Keratinocyte (primary cell): Measurements from ENCODE around the gene TWF2. TPM values are rescaled to one million over a fixed set of nuclear protein-coding genes. Genes with fewer than 3 reads are reported as not detected.

Experiments
- DNase-seq: peaks from one replicate; pipeline ENCODE4 v3.0.0-alpha.2; 2011; ENCODE audit warnings: low read depth, missing footprints, low spot score
- FAIRE-seq: peaks from 2 replicates; lab custom pipeline; 2011; peaks lifted over from hg19 to GRCh38; lab: Jason Lieb, UNC
- H2AFZ ChIP-seq: 2 replicates; pipeline ENCODE4 v1.6.0; 2012; ENCODE audit warnings: low read length, control low read depth, inconsistent platforms; ENCODE audit not compliant: control insufficient read depth
- H3K27ac ChIP-seq: 2 replicates; pipeline ENCODE4 v1.5.1; 2011; ENCODE audit warnings: low read length; ENCODE audit not compliant: control insufficient read depth, insufficient read depth
- H3K27me3 ChIP-seq: 3 replicates; pipeline ENCODE4 v1.6.0; 2011; ENCODE audit warnings: low read length; ENCODE audit not compliant: control insufficient read depth, insufficient read depth; ENCODE audit errors: extremely low read depth
- H3K36me3 ChIP-seq, 2 experiments: 2 replicates in 1 of 2; 3 replicates in 1 of 2; pipeline ENCODE4 v1.5.1; 2011; ENCODE audit warnings: low read length in 2 of 2, mild to moderate bottlenecking in 1 of 2; ENCODE audit not compliant: control insufficient read depth in 2 of 2, insufficient read depth in 2 of 2; ENCODE audit errors: extremely low read depth in 1 of 2
- H3K4me1 ChIP-seq: 3 replicates; pipeline ENCODE4 v1.5.1; 2011; ENCODE audit warnings: low read length; ENCODE audit not compliant: control insufficient read depth, insufficient read depth; ENCODE audit errors: extremely low read depth
- H3K4me2 ChIP-seq: 3 replicates; pipeline ENCODE4 v1.6.0; 2011; ENCODE audit warnings: low read depth, low read length; ENCODE audit not compliant: control insufficient read depth, insufficient read depth; ENCODE audit errors: extremely low read depth
- H3K4me3 ChIP-seq, 3 experiments: fragments of 200-600 bp in 1 of 3; sonication (generic) in 1 of 3; 2 replicates in 2 of 3; 3 replicates in 1 of 3; pipeline ENCODE4 v1.5.1; 2011 to 2016; ENCODE audit warnings: low read length in 3 of 3, mild to moderate bottlenecking in 3 of 3, control low read depth in 2 of 3, inconsistent platforms in 1 of 3, low read depth in 1 of 3, mixed read lengths in 1 of 3, mixed run types in 1 of 3, moderate library complexity in 1 of 3; ENCODE audit not compliant: control insufficient read depth in 2 of 3, insufficient read depth in 2 of 3; ENCODE audit errors: extremely low read depth in 1 of 3
- H3K79me2 ChIP-seq: 2 replicates; pipeline ENCODE4 v1.6.0; 2012; ENCODE audit warnings: low read length; ENCODE audit not compliant: control insufficient read depth, insufficient read depth
- H3K9ac ChIP-seq: 3 replicates; pipeline ENCODE4 v1.6.0; 2011; ENCODE audit warnings: low read length; ENCODE audit not compliant: control insufficient read depth, insufficient read depth; ENCODE audit errors: extremely low read depth
- H3K9me1 ChIP-seq: 3 replicates; pipeline ENCODE4 v1.6.0; 2011; ENCODE audit warnings: low read length; ENCODE audit not compliant: control insufficient read depth, insufficient read depth; ENCODE audit errors: extremely low read depth
- H3K9me3 ChIP-seq: 2 replicates; pipeline ENCODE4 v1.5.1; 2012; ENCODE audit warnings: low read depth, low read length; ENCODE audit not compliant: control insufficient read depth
- H4K20me1 ChIP-seq: 3 replicates; pipeline ENCODE4 v1.6.0; 2011; ENCODE audit warnings: low read length; ENCODE audit not compliant: control insufficient read depth, insufficient read depth; ENCODE audit errors: extremely low read depth
- CTCF ChIP-seq, 3 experiments: IDR thresholded peaks in 1 of 3; conservative IDR thresholded peaks in 1 of 3; optimal IDR thresholded peaks in 1 of 3; 2 replicates in 2 of 3; 3 replicates in 1 of 3; pipeline versions ENCODE3 to v1.5.1; 2011; ENCODE audit warnings: low read length in 3 of 3, mild to moderate bottlenecking in 3 of 3, moderate library complexity in 2 of 3, control low read depth in 1 of 3, inconsistent platforms in 1 of 3; ENCODE audit not compliant: insufficient read depth in 2 of 3; ENCODE audit errors: extremely low read depth in 1 of 3
- EZH2 ChIP-seq: IDR thresholded peaks from one replicate; pipeline ENCODE4 v1.6.1; 2012; ENCODE audit warnings: inconsistent platforms, mild to moderate bottlenecking, low read length, moderate library complexity
- dilution Hi-C: fragments of 300-500 bp; cut with MboI; formaldehyde crosslinking; loops from one replicate; pipeline ENCODE4 v1.7.0; 2020; ENCODE audit warnings: low sequenced_read_pairs; ENCODE audit not compliant: extremely low pct_ligation_motif_present
- polyA plus RNA-seq, 5 experiments: library from polyadenylated mRNA; depleted of rRNA in 3 of 5; stranded (reverse) in 3 of 5; stranded (forward) in 1 of 5; unstranded in 1 of 5; fragments of >200 nt; gene quantifications; 1 replicate in 1 of 5; 2 replicates in 3 of 5; 3 replicates in 1 of 5; pipeline versions ENCODE4 v1.2.1 to v1.2.3, GENCODE V29; 2011 to 2012; ENCODE audit warnings: missing spikeins in 2 of 5, low read depth in 1 of 5, low replicate concordance in 1 of 5

TWF2 gene
- polyA plus RNA-seq, 1 donor (not counting 4 experiments of a cell fraction or from before 2014, with no cell fraction given) = 70.4 TPM

GRCh38 chr3:52222319-52223221 is 16.4 kb downstream of the TWF2 start:
- TF ChIP-seq EZH2 (no peak), CTCF (optimal IDR thresholded peaks at IDR 0.05 in 1 of 3, IDR thresholded peaks at IDR 0.05 in 1 of 3, conservative IDR thresholded peaks at IDR 0.05 in 1 of 3; ENCODE audit: extremely low read depth in 1 of 3, insufficient read depth in 2 of 3, low read length in 3 of 3) (no peak)
- Histone ChIP-seq H4K20me1 (no peaks in the 10 kb centered on the region), H2AFZ (no peak overlapping the region), H3K9ac (no peak overlapping the region), H3K36me3 (peaks cover 0 to under 1% of the 10 kb centered on the region in 2 experiments), H3K4me2 (no peak overlapping the region), H3K79me2 (no peaks in the 10 kb centered on the region), H3K4me1 (peaks cover 9% of the 10 kb centered on the region), H3K4me3 (no peak overlapping the region), H3K9me3 (no peaks in the 10 kb centered on the region), H3K27ac (no peak overlapping the region), H3K27me3 (no peaks in the 10 kb centered on the region), H3K9me1 (peaks cover 2% of the 10 kb centered on the region)
- dilution Hi-C loops = no loop called here
- DNase-seq (no peak), FAIRE-seq (no peak)

- H2AFZ ChIP-seq = no peak overlapping the region
Observed at GRCh38 chr3:52221563-52222318, 17.2 kb downstream of the TWF2 start.

More at GRCh38 chr3:52221563-52222318, 17.2 kb downstream of the TWF2 start:
- H3K4me3 ChIP-seq = no peak overlapping the region
- DNase-seq = no peak
- FAIRE-seq = no peak
- H3K9me3 ChIP-seq = no peaks in the 10 kb centered on the region
- H3K27me3 ChIP-seq = no peaks in the 10 kb centered on the region
- no peak for TF ChIP-seq CTCF (optimal IDR thresholded peaks at IDR 0.05 in 1 of 3, IDR thresholded peaks at IDR 0.05 in 1 of 3, conservative IDR thresholded peaks at IDR 0.05 in 1 of 3; ENCODE audit: extremely low read depth in 1 of 3, insufficient read depth in 2 of 3, low read length in 3 of 3)
- TF ChIP-seq EZH2 = no peak
- peaks cover 3% of the 10 kb centered on the region for H3K9me1 ChIP-seq
- H3K9ac ChIP-seq = no peak overlapping the region
- no peaks in the 10 kb centered on the region for H3K79me2 ChIP-seq
- H3K4me2 ChIP-seq = no peak overlapping the region
- dilution Hi-C loops = no loop called here
- H3K27ac ChIP-seq = no peak overlapping the region
- no peaks in the 10 kb centered on the region for H3K36me3 ChIP-seq
- no peaks in the 10 kb centered on the region for H4K20me1 ChIP-seq
- peaks cover 17% of the 10 kb centered on the region for H3K4me1 ChIP-seq
